ENCODE results near the gene SLC6A3.
A peak's percentile ranks its signal among the peaks of the same experiment; 100 is the strongest.
"Not testable (repeated sequence)": the region's sequence is repeated elsewhere in the genome, so short reads cannot be mapped to it uniquely, and the experiment has no call there.

SLC6A3 gene

GRCh38 chr5:1362242-1363015 lies 82.8 kb downstream of the SLC6A3 start:
- DNase-seq, result no peak

- DNase-seq, result no peak
Observed at GRCh38 chr5:1360861-1361260, 84.4 kb downstream of the SLC6A3 start.

GRCh38 chr5:1360367-1360766 lies 84.9 kb downstream of the SLC6A3 start:
- DNase-seq, result not testable (repeated sequence)

GRCh38 chr5:1359713-1360112 lies 85.5 kb downstream of the SLC6A3 start:
- no peak for DNase-seq

GRCh38 chr5:1359031-1359645 lies 86.1 kb downstream of the SLC6A3 start:
- DNase-seq, result no peak

- DNase-seq, result no peak
Observed at GRCh38 chr5:1358726-1359025, 86.6 kb downstream of the SLC6A3 start.

- DNase-seq, result no peak
Observed at GRCh38 chr5:1357946-1358725, 87.1 kb downstream of the SLC6A3 start.

- DNase-seq, result no peak
Observed at GRCh38 chr5:1356873-1357787, 88.1 kb downstream of the SLC6A3 start.

GRCh38 chr5:1354576-1354975 lies 90.7 kb downstream of the SLC6A3 start:
- DNase-seq, result no peak

- no peak for DNase-seq
Observed at GRCh38 chr5:1352231-1353219, 92.7 kb downstream of the SLC6A3 start.

GRCh38 chr5:1351156-1351555 lies 94.1 kb downstream of the SLC6A3 start:
- DNase-seq, result no peak

GRCh38 chr5:1349246-1349645 lies 96.0 kb downstream of the SLC6A3 start:
- DNase-seq, result no peak

- DNase-seq, result no peak
Observed at GRCh38 chr5:1348986-1349245, 96.3 kb downstream of the SLC6A3 start.

GRCh38 chr5:1347571-1347970 lies 97.7 kb downstream of the SLC6A3 start:
- DNase-seq, result no peak

GRCh38 chr5:1346627-1347440 lies 98.4 kb downstream of the SLC6A3 start:
- no peak for DNase-seq

GRCh38 chr5:1345876-1346626 lies 99.2 kb downstream of the SLC6A3 start:
- no peak for DNase-seq

GRCh38 chr5:1344975-1345838 lies 100.0 kb downstream of the SLC6A3 start, which contains the start of gene CLPTM1L:
CLPTM1L (minus strand) TSS chr5:1345099; CDS start chr5:1344841, 258 bp downstream.
- peak; percentile 89 for DNase-seq

GRCh38 chr5:1343931-1344901 lies 101.0 kb downstream of the SLC6A3 start:
- DNase-seq, result no peak
